GM10847 (cell line): Measurements from ENCODE around the gene COQ3.

Experiments used
- POLR2A ChIP-seq: IDR thresholded peaks from 2 replicates; pipeline ENCODE4 v1.6.1; 2011; ENCODE audit not compliant: insufficient read length; ENCODE audit errors: extremely low read depth

The COQ3 gene, protein sequence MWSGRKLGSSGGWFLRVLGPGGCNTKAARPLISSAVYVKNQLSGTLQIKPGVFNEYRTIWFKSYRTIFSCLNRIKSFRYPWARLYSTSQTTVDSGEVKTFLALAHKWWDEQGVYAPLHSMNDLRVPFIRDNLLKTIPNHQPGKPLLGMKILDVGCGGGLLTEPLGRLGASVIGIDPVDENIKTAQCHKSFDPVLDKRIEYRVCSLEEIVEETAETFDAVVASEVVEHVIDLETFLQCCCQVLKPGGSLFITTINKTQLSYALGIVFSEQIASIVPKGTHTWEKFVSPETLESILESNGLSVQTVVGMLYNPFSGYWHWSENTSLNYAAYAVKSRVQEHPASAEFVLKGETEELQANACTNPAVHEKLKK

DNA sequence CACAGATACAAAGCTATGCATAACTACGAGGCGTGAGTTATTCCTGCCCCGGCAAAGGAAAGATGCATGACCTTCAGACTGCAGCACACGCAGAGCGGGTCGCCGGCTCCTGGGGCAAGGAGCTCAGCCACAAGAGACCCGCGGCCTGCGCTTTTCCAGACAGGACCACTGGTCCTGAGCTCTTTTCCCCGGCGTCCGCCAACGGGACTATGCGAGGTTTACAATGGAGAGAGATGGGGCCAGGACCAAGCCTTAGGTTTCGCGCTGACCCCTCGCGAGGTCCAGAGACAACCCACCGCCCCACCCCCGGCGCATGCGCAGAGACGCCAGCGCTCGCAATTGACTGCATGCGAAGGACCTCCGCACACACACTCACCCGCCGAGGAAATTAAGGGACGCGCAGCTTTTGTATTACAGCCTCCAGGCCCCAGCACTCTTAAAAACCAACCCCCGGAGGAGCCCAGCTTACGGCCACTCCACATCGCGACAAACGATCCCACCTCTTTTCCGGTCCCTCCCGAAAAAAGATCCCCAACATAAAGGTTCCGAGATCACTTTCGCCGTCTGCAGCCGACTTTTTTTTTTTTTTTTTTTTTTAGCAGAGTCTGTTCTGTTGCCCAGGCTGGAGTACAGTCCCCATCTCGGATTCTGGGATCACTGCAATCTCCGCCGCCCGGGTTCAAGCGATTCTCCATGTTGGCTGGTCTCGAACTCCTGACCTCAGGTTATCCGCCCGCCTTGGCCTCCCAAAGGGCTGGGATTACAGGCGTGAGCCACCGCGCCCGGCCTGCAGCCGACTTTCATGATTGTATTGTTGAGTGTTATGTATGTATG is at the start of gene COQ3:
TSS of gene COQ3 (minus strand) at position 498 of the 834 bp plus-strand sequence. CDS start at position 482, 16 bp downstream.
- TF ChIP-seq POLR2A = peak; percentile 18

DNA sequence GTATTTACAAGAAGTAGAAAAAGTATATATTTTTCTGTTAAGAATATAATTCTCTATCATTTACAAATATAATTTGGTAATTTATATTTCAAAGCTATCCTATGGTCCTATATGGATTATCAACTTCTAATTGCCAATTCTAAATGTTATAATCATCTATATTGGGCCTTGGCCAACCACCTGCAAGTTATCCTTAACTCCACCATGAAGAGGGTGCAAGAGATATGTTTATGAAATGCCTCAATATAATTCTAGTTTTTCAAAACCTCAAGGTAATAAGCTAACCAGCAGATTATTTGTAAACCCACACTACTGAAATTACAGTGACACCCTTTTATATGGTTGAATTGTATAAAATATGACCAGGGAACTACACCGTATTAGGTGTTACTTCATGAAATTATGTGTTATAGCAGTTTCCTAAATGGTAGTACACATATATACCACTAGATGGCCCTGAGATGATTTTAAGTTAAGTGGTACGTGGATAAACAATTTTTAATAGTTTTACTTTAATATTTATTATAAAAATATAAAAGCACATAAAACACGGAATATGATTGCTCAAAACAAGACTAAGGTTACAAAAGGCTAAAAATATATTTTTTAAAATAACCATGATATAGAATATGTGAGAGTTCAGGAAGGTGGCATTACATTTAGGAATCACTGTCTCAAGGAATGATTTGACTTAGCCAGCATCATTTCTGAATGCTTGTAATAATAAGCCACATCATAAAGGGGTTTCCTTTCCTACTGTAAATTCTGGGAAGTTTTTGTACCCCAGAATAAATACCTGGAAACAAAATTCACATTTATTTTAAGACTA is 40.9 kb upstream of the COQ3 start:
- no peak for TF ChIP-seq POLR2A

DNA sequence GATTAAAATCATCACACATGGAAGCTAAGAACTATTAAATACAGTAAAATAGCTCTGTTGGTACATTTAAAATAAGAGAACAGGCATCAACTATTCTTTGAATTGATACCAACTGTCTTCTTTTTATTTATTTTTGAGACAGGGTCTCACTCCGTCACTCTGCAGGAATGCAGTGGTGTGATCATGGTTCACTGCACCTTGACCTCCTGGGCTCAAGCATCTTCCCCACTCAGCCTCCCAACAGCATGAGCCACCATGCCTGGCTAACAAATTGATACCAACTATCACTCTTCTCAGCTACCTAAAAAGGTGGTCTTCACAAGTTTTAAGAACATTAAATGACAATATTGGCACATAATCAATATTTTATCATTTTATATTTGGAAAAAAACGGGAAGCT is 38.9 kb upstream of the COQ3 start:
- no peak for TF ChIP-seq POLR2A

DNA sequence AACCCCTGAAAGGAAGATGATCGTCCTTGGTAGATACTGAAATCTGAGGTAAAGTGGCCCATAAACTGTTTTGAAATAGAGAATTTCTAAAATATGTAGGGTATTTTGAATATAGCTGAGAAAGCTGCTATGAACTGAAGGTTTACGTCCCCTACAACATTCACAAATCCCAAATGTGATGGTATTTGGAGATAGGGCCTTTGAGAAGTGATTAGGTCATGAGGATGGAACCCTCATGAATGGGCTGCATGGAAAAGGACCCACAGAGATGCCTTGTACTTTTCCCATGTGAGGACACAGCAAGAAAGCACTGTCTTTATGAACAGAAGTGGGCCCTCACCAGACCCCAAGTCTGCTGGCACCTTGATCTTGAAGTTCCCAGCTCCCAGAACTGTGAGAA is 37.9 kb upstream of the COQ3 start:
- no peak for TF ChIP-seq POLR2A

DNA sequence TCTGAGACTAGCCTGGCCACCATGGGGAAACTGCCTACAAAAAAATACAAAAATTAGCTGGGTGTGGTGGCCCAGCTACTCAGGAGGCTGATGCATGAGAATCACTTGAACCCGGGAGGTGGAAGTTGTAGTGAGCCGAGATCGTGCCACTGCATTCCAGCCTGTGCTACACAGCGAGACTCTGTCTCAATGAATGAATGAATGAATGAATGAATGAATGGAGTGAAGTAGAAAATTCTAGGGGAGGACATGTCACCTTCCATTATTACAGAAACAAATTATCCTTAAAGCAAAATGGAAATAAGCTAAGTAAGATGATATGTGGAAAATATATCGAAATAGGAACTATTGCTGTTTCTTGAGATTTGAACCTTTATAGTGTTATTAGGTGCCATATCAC is 34.0 kb upstream of the COQ3 start:
- no peak for TF ChIP-seq POLR2A

DNA sequence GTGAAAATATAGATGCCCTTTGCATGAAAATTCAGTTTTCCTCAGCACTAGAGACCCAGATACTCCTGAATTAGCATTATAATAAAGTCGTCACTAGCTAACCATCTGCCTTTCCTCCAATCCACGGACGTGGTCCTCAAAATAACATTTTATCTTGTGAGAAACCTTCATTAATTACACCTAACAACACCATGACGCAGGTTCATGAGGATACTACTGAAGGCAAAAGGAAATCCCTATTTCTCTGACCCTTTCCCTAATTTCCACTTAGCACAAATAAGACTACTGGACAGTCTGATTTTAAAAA is 32.4 kb upstream of the COQ3 start:
- TF ChIP-seq POLR2A = no peak

DNA sequence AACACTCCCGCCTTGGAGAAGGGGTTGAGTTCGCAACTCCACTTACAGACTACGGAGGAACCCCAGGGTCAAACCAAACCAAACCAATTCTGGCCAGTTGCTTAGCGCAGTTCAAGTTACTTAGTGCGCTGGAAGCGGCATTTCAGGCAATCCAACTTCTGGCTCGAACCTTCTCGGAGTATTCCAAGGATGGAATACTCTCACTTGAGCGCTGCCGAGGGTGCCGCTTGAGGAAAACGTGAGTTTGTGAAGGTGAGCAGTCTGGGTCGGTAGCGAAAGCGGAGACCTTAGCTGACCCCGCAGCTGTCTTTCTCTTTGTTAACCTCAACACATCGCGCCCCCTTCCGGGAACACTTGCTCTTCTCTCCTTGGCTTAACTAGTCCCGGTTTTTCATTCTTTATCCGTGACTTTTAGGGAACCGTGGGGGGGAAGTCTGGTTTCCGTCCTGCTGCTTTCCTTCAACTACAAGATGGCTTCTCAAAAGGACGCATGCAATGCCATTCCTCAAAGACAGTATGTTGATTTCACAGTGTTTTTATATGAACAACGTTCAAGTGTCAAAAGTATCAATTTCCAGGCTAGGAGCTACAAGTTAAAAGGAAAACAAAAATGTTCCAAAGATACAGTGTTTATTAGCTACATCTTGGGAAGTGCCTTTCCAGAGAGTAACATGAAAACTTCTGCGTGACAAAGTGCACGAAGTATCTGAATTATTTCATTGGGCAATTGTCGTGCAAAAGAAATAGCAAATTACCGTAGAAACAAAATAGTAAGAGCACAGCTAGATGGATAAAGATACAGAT is 31.9 kb upstream of the COQ3 start:
- TF ChIP-seq POLR2A = no peak

DNA sequence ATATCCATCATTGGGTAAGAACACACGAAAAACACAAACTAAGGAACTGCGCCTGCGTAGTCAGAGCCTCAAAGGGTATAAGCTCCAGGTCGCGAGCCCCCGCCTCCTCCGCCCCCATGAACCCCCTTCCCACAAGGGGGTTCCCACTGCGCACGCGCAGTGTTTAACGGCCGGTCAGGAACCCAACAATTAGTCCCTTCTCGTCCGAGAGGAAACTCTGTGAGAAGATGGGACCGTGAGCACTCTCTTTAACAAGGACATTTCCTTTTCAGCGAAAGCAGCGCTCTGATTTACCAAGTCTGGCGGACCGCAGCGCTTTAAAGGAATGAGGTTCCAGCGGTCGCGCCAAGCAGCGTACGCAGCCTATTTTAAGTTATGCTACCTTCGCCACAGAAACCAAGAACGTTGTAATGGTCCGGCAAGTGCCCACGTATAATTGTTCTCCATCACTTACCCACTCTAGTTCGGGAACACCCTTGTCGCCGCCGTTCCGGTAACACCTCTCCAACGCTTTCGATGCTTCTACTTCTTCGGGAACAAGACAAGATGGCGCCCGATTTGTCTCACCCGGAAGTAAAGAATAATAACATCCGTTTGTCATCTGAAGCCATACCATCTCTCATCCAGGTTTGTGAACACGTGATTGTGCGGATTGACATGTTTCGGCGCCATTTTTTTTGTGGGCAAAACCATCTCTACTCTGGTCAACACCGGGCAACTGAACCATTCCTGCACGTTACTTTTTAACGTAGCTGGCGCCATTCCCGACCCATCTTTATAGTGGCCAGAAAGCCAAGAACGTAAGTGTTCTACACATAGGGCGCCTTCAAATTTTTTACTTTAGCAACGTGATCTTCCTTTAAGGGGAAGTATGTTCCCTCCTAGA is 31.0 kb upstream of the COQ3 start, which contains the start of gene PNISR:
TSS of gene PNISR (minus strand) at position 548 of the 886 bp plus-strand sequence. CDS start 10,649 bp downstream, outside the sequence.
- TF ChIP-seq POLR2A = peak; percentile 63

DNA sequence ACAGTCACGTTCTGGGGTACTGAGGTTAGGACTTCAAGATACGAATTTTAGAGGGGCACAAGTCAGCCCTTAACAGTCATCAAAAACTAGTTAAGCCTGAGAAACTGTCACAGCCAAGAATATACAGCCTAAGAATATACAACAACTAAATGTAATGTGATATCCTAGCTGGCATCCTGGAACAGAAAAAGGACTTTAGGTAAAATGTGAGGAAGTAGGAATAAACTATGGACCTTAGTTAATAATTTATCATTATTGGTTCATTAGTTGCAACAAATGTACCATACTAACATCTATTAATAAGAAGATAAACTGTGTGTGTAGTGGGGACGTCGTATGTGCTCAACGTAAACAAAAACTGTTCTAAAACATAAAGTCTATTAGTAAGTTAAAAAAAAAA is 30.0 kb upstream of the COQ3 start:
- no peak for TF ChIP-seq POLR2A

DNA sequence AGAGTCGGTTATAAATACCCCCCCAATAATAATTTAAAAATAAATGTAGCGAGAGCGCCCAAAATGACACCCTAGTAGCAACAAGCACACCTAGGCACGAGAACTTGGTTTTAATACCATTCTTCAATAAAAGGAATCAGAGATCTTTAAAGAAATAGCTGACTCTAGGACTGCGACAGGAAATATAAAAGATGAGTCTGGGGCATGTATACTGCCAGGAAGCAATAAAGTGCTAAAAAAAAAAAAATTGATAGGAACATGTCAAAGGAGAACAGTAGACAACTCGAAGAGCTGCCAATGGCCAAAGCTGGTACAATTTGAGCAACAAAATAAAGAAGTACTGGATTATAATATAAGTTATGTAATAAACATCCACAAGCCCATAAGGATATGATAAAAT is 28.9 kb upstream of the COQ3 start:
- no peak for TF ChIP-seq POLR2A

DNA sequence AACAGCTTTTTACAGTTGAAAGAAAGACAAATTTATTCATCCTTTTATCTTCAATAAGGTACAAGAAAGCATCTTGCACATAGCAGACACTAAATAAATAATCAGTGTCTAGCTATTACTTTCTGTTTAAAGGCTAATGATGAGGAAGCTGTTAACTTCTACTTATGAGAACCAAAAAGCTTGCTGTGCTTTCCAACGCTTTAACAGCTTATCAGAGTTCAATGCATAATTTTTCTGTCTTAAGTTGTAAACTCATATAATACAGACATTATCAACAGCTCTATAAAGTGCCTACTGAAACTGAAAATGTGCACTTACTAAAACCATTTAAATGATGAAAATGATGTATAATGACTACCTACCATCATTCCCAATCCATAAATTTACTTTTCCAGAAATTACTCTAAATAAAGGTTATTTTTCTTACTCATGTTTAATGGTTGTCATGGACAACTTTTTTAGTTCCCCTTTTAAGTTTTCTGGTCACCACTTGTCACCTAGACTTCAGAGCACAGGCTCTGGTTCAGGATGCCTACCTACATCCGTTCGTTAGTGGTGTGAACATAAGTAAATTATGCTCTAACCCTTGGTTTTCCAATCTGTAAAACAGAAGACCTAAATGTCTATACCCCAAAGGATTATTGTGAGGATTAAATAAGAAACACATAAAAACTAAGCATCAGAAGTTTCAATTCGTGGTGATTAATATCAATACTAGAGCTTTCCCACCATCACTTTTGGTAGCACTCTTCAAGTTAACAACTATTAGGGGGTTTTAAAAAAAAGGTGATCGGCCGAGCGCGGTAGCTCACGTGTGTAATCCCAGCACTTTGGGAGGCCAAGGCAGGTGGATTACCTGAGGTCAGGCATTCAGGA is 23.1 kb upstream of the COQ3 start:
- no peak for TF ChIP-seq POLR2A

DNA sequence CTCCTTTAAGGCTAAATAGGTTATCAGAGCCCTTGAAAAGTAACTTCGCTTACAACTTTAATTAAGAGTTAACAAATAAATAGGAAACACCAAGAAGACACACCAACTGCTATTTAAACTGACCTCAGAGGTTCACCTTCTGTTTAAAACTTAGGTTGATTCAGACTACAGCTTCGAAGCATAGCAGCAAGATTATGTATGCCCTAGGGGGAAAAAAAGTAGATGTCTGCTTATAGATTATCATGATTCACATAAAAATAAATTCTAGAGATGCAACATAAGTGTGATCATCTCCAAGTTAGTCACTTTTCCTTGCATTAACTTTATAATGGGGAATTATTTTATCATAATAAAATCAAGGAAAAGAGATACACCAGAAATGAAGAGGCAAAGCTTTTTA is 22.2 kb upstream of the COQ3 start:
- TF ChIP-seq POLR2A = no peak

DNA sequence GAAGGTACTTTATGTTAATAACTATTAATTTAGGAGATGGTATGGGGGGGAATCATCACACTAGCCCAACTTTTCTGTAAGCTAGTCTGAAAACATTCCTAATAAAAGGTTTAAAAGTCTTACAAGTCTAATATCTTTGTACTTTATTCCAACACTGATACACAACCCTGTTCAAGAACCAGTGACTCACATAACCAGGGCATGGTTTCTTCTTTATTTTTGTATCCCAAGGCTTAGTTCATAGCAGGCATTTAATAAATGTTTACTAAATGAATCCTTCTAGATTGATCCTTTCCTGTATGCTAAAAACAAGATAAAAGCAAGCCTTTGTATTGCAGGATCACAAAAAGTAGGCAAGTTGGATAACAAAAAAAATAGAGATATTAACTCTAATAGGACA is 21.5 kb upstream of the COQ3 start:
- TF ChIP-seq POLR2A = no peak
